SIG-M5 (cell line): ENCODE measurements around the gene GRIN1.

Experiments used
- DNase-seq: peaks from one replicate; lab custom pipeline; 2025; lab: John Stamatoyannopoulos, UW

Gene GRIN1

GRCh38 chr9:137138722-137139467 is at the start of gene GRIN1:
Gene GRIN1, plus strand, starts transcription at chr9:137139154. Its CDS starts 333 bp downstream, at chr9:137139487.
- DNase-seq = no peak

DNA sequence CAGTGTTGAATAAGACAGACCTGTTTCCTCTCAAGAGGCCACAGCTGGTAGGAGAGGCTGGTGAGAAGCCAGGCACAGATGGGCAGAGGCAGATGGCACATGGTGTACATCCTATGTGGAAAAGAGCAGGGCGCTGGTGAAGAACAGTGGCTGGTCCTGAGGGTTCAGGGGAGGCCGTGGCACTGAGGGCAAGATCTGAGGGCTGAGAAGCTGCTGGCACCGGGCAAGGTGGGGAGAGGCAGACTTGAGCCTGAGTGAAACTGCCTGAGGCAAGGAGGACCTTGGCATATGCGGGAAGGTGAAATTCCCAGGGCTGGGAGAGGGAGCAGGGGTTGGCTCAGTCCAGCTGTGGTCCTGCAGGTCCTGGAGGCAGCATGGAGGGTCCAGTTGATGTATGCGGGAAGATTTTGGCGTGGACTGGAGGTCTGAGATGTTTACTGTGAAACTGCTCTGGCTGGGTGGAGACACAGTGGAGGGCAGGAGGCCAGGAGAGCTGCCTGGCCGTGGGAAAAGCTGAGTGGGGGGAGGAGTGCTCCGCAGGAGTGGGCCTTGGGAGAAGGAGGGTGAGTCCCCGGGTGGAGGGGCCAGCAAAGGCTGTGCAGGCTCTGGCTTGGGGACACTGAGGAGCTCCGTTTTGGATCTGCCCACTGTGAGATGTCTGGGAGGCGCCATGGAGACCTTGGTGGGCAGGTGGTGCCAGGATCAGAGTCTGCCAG is 49.6 kb upstream of the GRIN1 start:
- no peak for DNase-seq

DNA sequence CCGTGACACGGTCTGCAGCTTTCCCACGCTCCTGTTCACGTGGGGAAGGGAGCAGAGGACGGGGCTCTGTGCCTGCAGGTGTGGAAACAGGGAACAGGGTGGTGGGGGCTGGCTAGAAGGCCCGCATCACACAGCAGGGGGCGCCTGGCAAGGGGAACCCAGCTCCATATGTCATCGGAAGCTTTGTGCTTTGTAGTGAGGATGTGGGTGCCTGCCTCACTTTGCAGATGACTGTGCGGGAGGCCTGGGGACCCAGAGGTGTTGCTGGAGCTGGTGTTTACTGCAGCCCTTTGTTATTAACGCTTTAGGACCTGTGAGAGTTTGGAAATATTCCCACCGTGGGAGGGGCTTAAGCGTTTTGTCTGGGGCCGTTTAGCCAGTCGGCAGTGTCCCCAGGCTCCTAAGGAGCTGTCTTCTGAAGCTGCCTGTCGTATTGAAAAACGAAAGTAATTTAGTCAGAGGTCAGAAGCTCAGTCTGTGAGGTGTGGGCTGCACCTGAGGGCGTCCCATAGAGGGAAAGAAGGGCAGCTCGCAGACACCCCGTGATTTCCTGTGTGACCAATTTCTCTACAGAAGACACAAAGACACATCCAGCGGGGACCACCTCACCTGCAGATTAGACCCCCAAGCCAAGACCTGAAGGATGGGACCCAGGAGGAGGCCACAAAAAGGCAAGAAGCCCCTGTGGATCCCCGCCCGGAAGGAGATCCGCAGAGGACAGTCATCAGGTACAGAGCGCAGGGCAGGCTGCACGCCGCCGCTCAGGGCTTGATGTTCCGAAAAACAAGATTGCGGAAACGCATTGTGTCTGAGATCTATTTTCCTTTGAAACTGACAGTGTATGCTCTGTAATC is 43.1 kb upstream of the GRIN1 start:
- no peak for DNase-seq

DNA sequence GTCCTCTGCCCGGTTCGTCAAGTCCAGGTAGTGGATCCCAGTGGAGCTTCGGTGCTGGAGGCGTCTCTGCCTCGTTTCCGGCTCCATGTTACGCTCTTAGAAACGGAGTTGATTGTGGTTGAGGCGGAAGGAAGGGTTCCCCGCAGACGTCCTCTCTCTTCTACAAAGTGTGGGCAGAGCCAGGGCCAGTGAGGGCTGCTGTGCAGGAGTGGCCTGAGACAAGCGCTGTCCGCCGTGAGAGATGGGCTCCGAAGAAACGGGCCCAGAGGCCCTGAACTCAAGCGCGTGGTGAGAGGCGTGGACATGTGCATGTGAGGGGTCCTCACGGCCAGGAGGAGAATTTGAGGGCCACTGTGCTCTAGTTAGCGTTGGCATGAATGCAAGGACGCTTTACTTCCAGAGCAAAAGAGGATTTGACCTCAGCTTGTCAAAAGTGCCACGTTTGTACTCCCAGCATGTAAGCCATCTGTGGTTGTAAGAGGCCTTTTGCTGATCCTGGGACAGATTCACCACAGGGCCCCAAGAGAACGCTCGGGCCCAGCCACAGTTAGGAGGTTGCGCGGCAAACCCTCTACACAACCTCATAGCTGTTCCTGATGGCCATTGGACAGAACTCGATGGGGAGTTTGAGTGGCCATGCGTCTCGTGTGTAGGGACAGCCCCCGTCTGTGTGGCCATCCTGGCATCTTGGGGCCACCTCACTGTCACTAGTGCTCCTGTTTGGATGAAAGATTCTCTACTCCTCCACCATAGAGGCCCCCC is 42.0 kb upstream of the GRIN1 start:
- no peak for DNase-seq

- DNase-seq = no peak
Observed at GRCh38 chr9:137097761-137098462, 41.0 kb upstream of the GRIN1 start.

- no peak for DNase-seq
Observed at GRCh38 chr9:137099231-137099630, 39.7 kb upstream of the GRIN1 start.

- no peak for DNase-seq
Observed at GRCh38 chr9:137103206-137103999, 35.6 kb upstream of the GRIN1 start.

DNA sequence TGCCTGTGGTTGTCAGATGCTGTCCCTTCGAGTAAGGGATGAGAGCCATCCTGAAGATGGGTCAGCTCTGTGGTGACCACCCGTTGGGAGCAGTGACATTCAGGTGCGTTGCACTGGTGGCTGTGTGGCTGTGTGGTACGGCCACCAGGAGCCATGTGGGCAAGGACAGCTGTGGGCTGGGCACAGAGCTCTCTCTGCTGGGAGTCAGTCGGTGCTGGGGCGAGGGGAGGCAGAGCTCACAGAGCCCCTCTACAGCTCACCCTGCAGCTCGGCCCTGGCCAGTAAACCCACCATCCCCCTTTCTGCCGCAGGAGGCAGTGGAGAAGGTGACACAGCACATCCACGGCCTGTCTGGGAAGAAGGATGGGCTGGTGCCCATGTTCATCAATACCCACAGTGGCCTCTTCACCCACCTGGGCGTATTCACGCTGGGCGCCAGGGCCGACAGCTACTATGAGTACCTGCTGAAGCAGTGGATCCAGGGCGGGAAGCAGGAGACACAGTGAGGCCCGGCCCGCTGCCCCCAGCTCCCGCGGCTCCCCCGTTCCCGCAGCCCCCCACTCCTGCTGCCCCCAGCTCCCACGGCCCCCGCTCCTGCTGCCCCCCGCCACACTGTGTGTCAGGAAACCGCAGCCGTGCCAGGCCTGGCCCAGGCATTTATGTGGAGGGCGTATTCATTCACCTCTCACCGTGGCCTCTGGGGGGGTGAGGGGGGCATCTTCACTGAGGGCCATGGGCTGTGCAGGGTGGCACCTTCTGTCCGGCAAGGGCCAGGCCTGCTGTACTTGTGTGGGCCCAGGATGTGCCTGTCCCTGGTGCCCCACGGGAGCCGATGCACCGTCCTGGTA is 32.9 kb upstream of the GRIN1 start:
- no peak for DNase-seq

- no peak for DNase-seq
Observed at GRCh38 chr9:137106662-137107250, 32.2 kb upstream of the GRIN1 start.

- no peak for DNase-seq
Observed at GRCh38 chr9:137107312-137107921, 31.5 kb upstream of the GRIN1 start.

- no peak for DNase-seq
Observed at GRCh38 chr9:137107982-137108381, 31.0 kb upstream of the GRIN1 start.

- no peak for DNase-seq
Observed at GRCh38 chr9:137108608-137109249, 30.2 kb upstream of the GRIN1 start.

DNA sequence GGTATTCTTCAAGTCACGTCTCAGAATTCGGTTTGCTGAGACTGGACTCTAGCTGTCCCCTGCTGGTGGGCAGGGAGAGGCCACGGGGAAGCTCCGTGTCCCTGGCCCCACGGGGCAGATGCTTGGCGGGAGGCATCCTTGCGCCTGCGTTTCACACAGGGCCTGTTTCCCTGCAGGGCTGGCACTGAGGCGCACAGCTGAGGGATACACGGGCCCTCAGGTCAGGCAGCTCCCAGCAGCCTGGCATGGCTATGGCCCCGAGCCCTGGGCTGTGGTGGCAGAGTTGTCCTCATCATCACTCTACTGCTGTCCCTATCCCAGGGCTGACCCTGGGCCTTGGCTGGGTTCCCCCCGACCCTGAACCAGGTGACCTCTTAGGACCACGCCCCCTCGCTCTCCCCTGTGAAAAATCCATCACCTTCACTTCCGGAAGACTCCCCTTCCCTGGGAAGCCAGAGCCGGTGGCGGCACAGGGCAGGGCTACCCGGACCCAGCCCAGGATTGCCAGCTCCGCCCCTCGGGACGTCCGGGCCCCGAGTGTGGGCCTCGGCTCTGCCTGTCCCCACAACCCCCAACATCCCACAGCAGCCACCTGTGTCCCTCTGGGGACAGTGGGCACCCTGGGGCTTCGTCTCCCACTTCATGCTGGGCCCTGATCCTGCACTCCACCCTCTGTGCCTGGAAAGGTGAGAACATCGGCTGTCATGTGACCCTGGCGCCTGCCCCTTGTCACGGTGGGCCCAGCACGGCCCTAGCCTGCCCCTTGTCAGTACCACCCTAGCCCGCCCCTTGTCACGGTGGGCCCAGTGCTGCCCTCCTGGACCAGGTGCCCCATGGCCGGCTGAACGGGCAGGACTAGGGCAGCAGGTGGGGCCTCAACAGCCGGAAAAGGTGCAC is 29.5 kb upstream of the GRIN1 start:
- no peak for DNase-seq

DNA sequence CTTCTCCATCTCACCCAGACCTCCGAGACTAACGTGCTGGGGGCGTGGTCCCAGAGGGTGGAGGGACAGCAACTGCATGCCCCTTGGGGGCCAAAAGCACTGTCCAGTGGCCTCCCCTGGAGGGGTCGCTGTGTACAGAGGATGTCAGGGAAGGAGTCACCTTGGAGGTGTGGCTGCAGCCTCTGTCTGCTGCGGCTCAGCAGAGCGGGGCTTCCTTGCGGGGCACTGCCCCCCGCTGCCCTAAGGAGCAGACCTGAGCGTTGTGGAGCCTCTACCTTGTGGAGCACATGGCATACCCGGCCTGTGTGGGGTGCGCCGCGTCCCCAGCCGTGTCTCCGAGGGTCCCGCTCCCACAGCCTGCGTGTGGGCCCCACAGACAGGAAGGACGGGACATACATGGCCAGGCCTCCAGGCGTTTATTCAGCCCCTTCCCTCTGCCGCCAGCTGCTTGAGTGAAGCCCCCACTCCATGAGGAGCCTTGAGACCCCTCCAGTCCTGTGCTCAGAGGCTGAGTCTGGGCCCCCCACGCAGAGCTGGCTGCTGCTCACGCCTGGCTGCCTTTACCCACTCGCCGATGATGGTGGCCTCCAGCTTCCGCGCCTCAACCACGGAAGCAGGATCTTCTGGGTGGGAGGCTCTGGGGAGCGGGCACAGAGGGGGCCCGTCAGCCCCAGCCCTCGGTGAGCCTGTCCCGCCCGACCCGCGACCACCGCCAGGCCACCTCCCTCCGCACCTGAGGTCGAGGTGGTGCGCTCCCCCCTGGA is 28.6 kb upstream of the GRIN1 start:
- no peak for DNase-seq

DNA sequence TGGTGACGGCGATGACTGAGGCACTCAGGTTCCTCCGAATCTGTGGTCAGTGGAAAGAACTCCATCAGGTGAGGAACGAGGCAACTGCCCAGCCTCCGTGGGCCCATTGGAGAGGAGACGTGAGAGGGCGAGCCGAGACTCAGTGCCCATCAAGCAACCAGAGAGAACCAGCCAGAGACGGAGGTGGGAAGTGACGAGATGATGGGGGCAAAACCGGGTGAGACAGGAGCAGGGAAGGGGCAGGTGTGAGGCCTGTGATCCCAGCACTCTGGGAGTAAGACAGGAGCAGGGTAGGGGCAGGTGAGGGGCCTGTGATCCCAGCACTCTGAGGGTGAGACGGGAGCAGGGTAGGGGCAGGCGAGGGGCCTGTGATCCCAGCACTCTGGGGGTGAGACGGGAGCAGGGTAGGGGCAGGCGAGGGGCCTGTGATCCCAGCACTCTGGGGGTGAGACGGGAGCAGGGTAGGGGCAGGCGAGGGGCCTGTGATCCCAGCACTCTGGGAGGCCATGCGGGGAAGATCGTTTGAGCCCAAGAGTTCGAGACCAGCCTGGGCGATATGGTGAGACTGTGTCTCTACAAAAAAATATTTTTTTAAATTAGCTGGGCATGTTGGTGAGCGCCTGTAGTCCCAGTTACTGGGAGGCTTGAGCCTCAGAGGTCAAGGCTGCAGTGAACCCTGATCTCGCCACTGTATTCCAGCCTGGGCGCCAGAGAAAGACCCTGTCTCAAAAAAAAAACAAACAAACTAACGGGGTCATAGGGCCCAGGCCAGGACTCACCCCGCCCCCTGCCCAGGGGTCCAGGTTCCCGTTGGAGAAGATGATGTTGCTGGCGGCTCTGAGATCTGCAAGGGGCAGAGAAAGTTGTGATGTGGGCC is 27.8 kb upstream of the GRIN1 start:
- DNase-seq = no peak
